OCI-LY1 (cell line): Measurements from ENCODE around the gene C16orf54.

Experiments
- H2AFZ ChIP-seq: fragments of 200-600 bp; sonication (generic), shearing (Covaris generic); 2 replicates; pipeline ENCODE4 v1.6.0; 2014; ENCODE audit warnings: antibody characterized with exemption, mild to moderate bottlenecking, low read length
- H3F3A ChIP-seq: fragments of 200-600 bp; sonication (generic), shearing (Covaris generic); 2 replicates; pipeline ENCODE4 v1.6.0; 2014; ENCODE audit warnings: mild to moderate bottlenecking, antibody characterized with exemption, low read length, moderate library complexity; ENCODE audit not compliant: insufficient read depth
- H3K27ac ChIP-seq: fragments of 200-600 bp; sonication (generic); 2 replicates; pipeline ENCODE4 v1.5.1; 2014; ENCODE audit warnings: low read length, mixed run types, mild to moderate bottlenecking, low read depth; ENCODE audit not compliant: poor library complexity, severe bottlenecking
- H3K27me3 ChIP-seq: fragments of 200-600 bp; sonication (generic); 2 replicates; pipeline ENCODE4 v1.6.0; 2014; ENCODE audit warnings: antibody characterized with exemption, mild to moderate bottlenecking, low read length, moderate library complexity; ENCODE audit not compliant: insufficient read depth
- H3K36me3 ChIP-seq: fragments of 200-600 bp; sonication (generic); 2 replicates; pipeline ENCODE4 v1.6.1; 2014; ENCODE audit warnings: mild to moderate bottlenecking, antibody characterized with exemption, low read length, moderate library complexity, mixed read lengths; ENCODE audit not compliant: insufficient read depth
- H3K4me1 ChIP-seq: fragments of 200-600 bp; sonication (generic); 2 replicates; pipeline ENCODE4 v1.5.1; 2014; ENCODE audit warnings: mild to moderate bottlenecking, low read length, moderate library complexity; ENCODE audit not compliant: insufficient read depth, severe bottlenecking
- H3K4me2 ChIP-seq: fragments of 200-600 bp; sonication (generic), shearing (Covaris generic); 2 replicates; pipeline ENCODE4 v1.6.1; 2014; ENCODE audit warnings: low read length
- H3K4me3 ChIP-seq: fragments of 200-600 bp; sonication (generic); 2 replicates; pipeline ENCODE4 v1.5.1; 2014; ENCODE audit warnings: low read length, low read depth, mild to moderate bottlenecking, mixed read lengths; ENCODE audit not compliant: poor library complexity, severe bottlenecking
- H3K79me2 ChIP-seq: fragments of 200-600 bp; shearing (Covaris generic); 2 replicates; pipeline ENCODE4 v1.6.1; 2016; ENCODE audit warnings: mixed run types, low read length, mixed read lengths; ENCODE audit not compliant: insufficient read depth
- H3K9ac ChIP-seq: fragments of 200-600 bp; sonication (generic), shearing (Covaris generic); 2 replicates; pipeline ENCODE4 v1.6.1; 2014; ENCODE audit warnings: mild to moderate bottlenecking, low read length, mixed read lengths
- H3K9me2 ChIP-seq: fragments of 200-600 bp; sonication (generic), shearing (Covaris generic); 2 replicates; pipeline ENCODE4 v1.6.1; 2014; ENCODE audit warnings: low read depth, mild to moderate bottlenecking, low read length, mixed read lengths
- H3K9me3 ChIP-seq: fragments of 200-600 bp; shearing (Covaris generic); 2 replicates; pipeline ENCODE4 v1.6.1; 2014; ENCODE audit warnings: low read length, mixed read lengths
- H4K20me1 ChIP-seq: fragments of 200-600 bp; sonication (generic), shearing (Covaris generic); 2 replicates; pipeline ENCODE4 v1.6.0; 2016; ENCODE audit warnings: mild to moderate bottlenecking, low read length; ENCODE audit not compliant: insufficient read depth
- EZH2 ChIP-seq: fragments of 200-600 bp; sonication (generic), shearing (Covaris generic); IDR thresholded peaks from 2 replicates; pipeline ENCODE4 v1.8.0; 2017; ENCODE audit warnings: borderline replicate concordance, mixed run types, mild to moderate bottlenecking, antibody characterized with exemption, low read length, moderate library complexity, mixed read lengths
- TF ChIP-seq, protein P1 (sequence below): fragments of 200-600 bp; sonication (generic), shearing (Covaris generic); IDR thresholded peaks from 2 replicates; pipeline ENCODE4 v1.5.1; 2017; ENCODE audit warnings: mild to moderate bottlenecking, antibody characterized with exemption, low read length, moderate library complexity, mixed read lengths

C16orf54 gene

GRCh38 chr16:29791845-29792807, 46.3 kb upstream of the C16orf54 start:
- H3K27ac ChIP-seq: peak overlapping the region; percentile 40
- no peaks in the 10 kb centered on the region for H3K27me3 ChIP-seq
- no peaks in the 10 kb centered on the region for H3K9me3 ChIP-seq
- H3K9ac ChIP-seq: peak overlapping the region; percentile 98
- no peaks in the 10 kb centered on the region for H3F3A ChIP-seq
- H3K4me2 ChIP-seq: peak overlapping the region; percentile 89
- no peaks in the 10 kb centered on the region for H4K20me1 ChIP-seq
- H3K4me1 ChIP-seq: peaks cover 35% of the 10 kb centered on the region
- TF ChIP-seq EZH2: no peak
- TF ChIP-seq, protein P1, sequence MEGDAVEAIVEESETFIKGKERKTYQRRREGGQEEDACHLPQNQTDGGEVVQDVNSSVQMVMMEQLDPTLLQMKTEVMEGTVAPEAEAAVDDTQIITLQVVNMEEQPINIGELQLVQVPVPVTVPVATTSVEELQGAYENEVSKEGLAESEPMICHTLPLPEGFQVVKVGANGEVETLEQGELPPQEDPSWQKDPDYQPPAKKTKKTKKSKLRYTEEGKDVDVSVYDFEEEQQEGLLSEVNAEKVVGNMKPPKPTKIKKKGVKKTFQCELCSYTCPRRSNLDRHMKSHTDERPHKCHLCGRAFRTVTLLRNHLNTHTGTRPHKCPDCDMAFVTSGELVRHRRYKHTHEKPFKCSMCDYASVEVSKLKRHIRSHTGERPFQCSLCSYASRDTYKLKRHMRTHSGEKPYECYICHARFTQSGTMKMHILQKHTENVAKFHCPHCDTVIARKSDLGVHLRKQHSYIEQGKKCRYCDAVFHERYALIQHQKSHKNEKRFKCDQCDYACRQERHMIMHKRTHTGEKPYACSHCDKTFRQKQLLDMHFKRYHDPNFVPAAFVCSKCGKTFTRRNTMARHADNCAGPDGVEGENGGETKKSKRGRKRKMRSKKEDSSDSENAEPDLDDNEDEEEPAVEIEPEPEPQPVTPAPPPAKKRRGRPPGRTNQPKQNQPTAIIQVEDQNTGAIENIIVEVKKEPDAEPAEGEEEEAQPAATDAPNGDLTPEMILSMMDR: no peak
- H3K36me3 ChIP-seq: peaks cover 54% of the 10 kb centered on the region
- peak overlapping the region; percentile 97 for H3K4me3 ChIP-seq
- H3K79me2 ChIP-seq: peaks cover 51% of the 10 kb centered on the region
- no peaks in the 10 kb centered on the region for H3K9me2 ChIP-seq
- no peak overlapping the region for H2AFZ ChIP-seq

GRCh38 chr16:29790949-29791844, 45.4 kb upstream of the C16orf54 start:
- Histone ChIP-seq H3K27ac (peak overlapping the region; percentile 40), H3K4me2 (peak overlapping the region; percentile 89), H3K9me2 (no peaks in the 10 kb centered on the region), H3K4me1 (peaks cover 35% of the 10 kb centered on the region), H4K20me1 (no peaks in the 10 kb centered on the region), H3K27me3 (no peaks in the 10 kb centered on the region), H3K79me2 (peaks cover 51% of the 10 kb centered on the region), H3K9me3 (no peaks in the 10 kb centered on the region), H2AFZ (no peak overlapping the region), H3K36me3 (peaks cover 45% of the 10 kb centered on the region), H3K4me3 (peak overlapping the region; percentile 97), H3K9ac (peak overlapping the region; percentile 98), H3F3A (no peaks in the 10 kb centered on the region)
- TF ChIP-seq, protein P1: no peak
- no peak for TF ChIP-seq EZH2

DNA sequence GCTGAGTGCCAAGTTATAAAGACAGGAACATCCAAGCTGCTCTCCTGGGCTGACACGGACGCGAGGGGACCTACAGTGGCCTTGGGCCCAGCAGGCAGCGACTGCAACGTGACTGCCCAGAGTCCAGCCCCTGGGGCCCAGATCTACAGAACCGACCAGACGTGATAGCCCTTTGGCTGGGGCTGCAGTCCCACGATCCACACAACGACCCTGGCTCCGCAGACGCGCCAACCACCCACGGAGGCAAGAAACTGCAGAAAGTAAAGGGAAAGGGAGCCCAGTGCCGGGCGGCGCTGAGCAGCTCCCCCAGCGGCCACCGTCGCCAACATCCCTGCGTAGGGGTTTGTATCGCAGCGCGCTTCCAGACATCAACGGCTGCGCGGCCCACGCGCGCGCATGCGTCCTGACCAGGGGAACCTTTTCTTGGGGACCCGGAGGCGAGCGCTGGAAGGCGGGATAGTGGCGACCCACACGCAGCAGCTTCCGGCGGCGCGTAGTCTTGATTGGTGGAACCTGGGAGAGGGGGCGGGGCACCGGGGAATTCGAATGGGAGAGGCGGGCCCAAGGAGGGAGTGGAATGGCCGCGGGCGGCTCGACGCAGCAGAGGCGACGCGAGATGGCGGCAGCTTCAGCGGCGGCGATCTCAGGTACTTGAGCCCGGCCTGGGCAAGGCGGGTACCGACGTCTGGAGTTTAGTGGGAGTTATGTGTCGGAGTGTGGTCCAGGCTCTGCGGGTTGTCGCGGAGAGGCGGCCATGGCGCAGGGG, 44.6 kb upstream of the C16orf54 start, which contains the start of gene KIF22:
Gene KIF22, plus strand, starts transcription at position 569 of the 766 bp plus-strand sequence. Its CDS starts 9 bp downstream, at position 578.
- Histone ChIP-seq H3F3A (no peaks in the 10 kb centered on the region), H3K4me1 (peaks cover 39% of the 10 kb centered on the region), H4K20me1 (no peaks in the 10 kb centered on the region), H3K9me2 (no peaks in the 10 kb centered on the region), H3K79me2 (peaks cover 47% of the 10 kb centered on the region), H3K9ac (peak within 1 kb of the TSS; percentile 98), H3K27ac (peak within 1 kb of the TSS; percentile 68), H3K4me3 (peak within 1 kb of the TSS; percentile 97), H2AFZ (no peak within 1 kb of the TSS), H3K9me3 (no peaks in the 10 kb centered on the region), H3K4me2 (peak within 1 kb of the TSS; percentile 89), H3K27me3 (no peaks in the 10 kb centered on the region), H3K36me3 (peaks cover 37% of the 10 kb centered on the region)
- TF ChIP-seq, protein P1: peak; percentile 77
- no peak for TF ChIP-seq EZH2
